ENCODE measurements around the gene HNRNPA3. TPM values are rescaled to one million over a fixed set of nuclear protein-coding genes. Genes with fewer than 3 reads are reported as not detected.

Gene HNRNPA3
- total RNA-seq, 1 experiment from 2014 or later: 37.8 TPM

- no peak for DNase-seq (ENCODE audit: low spot score)
Measured at GRCh38 chr2:177271981-177272666, 59.5 kb downstream of the HNRNPA3 start.

GRCh38 chr2:177272765-177273164 lies 60.2 kb downstream of the HNRNPA3 start:
- no peak for DNase-seq (ENCODE audit: low spot score)

- DNase-seq (ENCODE audit: low spot score): no peak
Measured at GRCh38 chr2:177273408-177273807, 60.8 kb downstream of the HNRNPA3 start.

Other genes with a start within 250 kb of the HNRNPA3 start
- gene NFE2L2, start 51.9 kb downstream of the HNRNPA3 start, total RNA-seq (2014; rRNA removed; shearing (Covaris generic)): 47.1 and 51.1 TPM in 2 replicates
- 58.7 and 67.6 TPM in 2 replicates for gene AGPS, start 180.0 kb downstream of the HNRNPA3 start, total RNA-seq (2014; rRNA removed; shearing (Covaris generic))

Data from A172 (cell line).